Brain microvascular endothelial cell (primary cell): ENCODE results near the gene C8A.

Experiments
- DNase-seq: peaks from one replicate; pipeline ENCODE4 v3.0.0-alpha.2; 2020
- H3K27ac ChIP-seq: fragments of 250-450 bp; sonication (Bioruptor Pico); 2 replicates; pipeline ENCODE4 v1.5.1; 2020; ENCODE audit warnings: mild to moderate bottlenecking, moderate library complexity
- H3K27me3 ChIP-seq: fragments of 250-450 bp; sonication (Bioruptor Pico); replicated peaks from 2 replicates; pipeline ENCODE4 v1.5.1; 2020; ENCODE audit warnings: mild to moderate bottlenecking
- H3K36me3 ChIP-seq: fragments of 250-450 bp; sonication (Bioruptor Pico); replicated peaks from 2 replicates; pipeline ENCODE4 v1.5.1; 2020; ENCODE audit warnings: mild to moderate bottlenecking
- H3K4me3 ChIP-seq: 2 replicates; pipeline ENCODE4 v1.5.1; 2011; ENCODE audit warnings: low read depth, mild to moderate bottlenecking, control low read depth, low read length, moderate library complexity
- in situ Hi-C: cut with HindIII; loops from 2 replicates; pipeline ENCODE4 v1.10.0; 2017; ENCODE audit warnings: low sequenced_read_pairs, low pct_ligation_motif_present
- TF ChIP-seq, protein P1 (sequence below): IDR thresholded peaks from 2 replicates; pipeline ENCODE4 v1.5.1; 2011; ENCODE audit warnings: low read depth, mild to moderate bottlenecking, moderate library complexity, low read length, control low read depth, inconsistent platforms; ENCODE audit errors: missing control alignments

The C8A gene

DNA sequence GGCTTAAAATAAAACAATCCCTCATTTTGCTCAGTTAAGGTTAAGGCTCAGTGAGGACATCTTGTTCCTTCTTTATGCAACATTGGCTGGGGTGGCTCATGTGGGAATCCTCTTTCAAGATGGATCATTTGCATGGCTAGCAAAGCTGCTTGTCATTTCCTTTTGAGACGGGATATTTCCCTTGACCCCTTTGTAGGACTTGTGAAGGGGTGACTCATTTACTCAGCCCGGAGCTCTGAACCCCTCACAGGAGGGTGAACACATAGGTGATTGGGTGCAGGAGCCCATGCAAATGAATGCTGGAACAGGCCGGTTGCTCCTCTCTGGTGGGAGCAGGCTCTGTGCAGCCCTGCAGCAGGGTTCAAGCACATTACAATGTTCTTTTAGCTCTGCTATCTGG lies 15.8 kb upstream of the C8A start:
- H3K27ac ChIP-seq = no peak overlapping the region
- H3K27me3 ChIP-seq = no peaks in the 10 kb centered on the region
- peak; percentile 55 for DNase-seq
- no peak overlapping the region for H3K4me3 ChIP-seq
- no peaks in the 10 kb centered on the region for H3K36me3 ChIP-seq
- TF ChIP-seq, protein P1, sequence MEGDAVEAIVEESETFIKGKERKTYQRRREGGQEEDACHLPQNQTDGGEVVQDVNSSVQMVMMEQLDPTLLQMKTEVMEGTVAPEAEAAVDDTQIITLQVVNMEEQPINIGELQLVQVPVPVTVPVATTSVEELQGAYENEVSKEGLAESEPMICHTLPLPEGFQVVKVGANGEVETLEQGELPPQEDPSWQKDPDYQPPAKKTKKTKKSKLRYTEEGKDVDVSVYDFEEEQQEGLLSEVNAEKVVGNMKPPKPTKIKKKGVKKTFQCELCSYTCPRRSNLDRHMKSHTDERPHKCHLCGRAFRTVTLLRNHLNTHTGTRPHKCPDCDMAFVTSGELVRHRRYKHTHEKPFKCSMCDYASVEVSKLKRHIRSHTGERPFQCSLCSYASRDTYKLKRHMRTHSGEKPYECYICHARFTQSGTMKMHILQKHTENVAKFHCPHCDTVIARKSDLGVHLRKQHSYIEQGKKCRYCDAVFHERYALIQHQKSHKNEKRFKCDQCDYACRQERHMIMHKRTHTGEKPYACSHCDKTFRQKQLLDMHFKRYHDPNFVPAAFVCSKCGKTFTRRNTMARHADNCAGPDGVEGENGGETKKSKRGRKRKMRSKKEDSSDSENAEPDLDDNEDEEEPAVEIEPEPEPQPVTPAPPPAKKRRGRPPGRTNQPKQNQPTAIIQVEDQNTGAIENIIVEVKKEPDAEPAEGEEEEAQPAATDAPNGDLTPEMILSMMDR = no peak
- in situ Hi-C loops = no loop called here

DNA sequence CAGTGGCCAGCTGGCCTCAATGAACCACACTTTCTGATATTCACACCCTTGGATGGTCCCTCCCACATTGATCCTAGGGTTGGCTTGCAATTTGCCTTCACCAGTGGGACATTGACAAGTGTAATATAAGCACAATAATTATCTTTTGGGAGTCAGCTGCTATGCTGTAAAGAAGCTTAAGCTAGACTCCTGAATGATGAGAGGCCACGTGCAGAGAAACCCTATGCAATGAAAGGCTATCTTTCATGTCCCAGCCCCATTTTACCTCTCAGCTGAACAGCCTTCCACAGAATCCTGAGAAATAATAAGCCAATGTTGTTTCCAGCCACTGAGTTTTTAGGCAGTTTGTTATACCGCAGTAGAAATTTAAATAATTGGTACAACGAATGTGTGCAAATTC lies 11.1 kb upstream of the C8A start:
- in situ Hi-C loops = no loop called here
- Histone ChIP-seq H3K27me3 (no peaks in the 10 kb centered on the region), H3K27ac (no peak overlapping the region), H3K36me3 (no peaks in the 10 kb centered on the region), H3K4me3 (no peak overlapping the region)
- no peak for DNase-seq
- TF ChIP-seq, protein P1 = no peak

DNA sequence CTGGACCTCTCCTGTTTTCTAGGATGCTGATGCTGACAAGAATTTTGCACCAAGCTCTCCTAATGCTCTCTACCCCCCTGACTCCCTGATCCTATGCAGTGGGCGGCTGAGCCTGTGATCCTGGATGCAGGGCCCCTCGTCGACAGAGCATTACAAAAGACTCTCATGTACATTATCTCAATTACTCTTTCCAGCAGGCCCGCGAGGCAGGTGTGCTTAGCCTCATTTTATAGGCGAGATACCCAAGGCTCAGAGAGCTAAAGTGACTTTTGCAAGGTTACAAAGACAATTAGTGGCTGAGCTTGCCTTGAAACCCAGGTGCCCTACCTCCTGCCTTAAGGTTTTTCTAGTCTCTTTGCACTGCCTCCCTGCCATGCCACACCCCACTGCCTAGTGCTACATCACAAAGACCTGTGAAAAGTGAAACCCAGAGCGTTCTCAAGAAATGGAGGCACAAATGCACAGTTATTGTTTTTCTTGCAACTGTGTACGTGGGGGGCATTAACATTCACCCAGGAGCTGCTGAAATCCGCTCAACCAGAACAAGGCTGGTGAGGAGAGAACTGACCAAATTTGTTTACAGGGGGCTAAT lies 10.0 kb upstream of the C8A start:
- H3K27ac ChIP-seq = no peak overlapping the region
- no peaks in the 10 kb centered on the region for H3K36me3 ChIP-seq
- DNase-seq = no peak
- no peaks in the 10 kb centered on the region for H3K27me3 ChIP-seq
- in situ Hi-C loops = no loop called here
- H3K4me3 ChIP-seq = no peak overlapping the region
- TF ChIP-seq, protein P1 = no peak

DNA sequence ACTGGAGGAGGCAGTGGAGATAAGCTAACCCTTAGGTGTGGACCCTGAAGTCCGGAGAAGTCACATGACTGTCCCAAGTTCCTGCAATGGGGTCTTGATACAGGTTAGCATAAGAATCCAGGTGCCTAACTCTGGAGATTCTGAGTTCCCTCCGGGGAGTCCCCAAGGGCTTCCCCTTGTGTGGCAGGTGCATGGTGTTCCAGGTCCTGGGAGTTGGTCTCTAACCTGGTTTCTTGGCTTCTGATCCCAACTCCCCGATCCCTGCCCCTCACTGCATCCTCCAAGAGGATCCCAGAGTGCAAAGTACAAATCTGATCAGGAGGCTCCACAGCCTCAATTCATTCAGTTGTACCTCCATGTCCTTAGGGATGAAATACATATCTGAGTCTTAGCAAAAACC lies 9.3 kb upstream of the C8A start:
- DNase-seq = no peak
- in situ Hi-C loops = no loop called here
- H3K4me3 ChIP-seq = no peak overlapping the region
- no peaks in the 10 kb centered on the region for H3K27me3 ChIP-seq
- H3K36me3 ChIP-seq = no peaks in the 10 kb centered on the region
- no peak overlapping the region for H3K27ac ChIP-seq
- TF ChIP-seq, protein P1 = no peak

DNA sequence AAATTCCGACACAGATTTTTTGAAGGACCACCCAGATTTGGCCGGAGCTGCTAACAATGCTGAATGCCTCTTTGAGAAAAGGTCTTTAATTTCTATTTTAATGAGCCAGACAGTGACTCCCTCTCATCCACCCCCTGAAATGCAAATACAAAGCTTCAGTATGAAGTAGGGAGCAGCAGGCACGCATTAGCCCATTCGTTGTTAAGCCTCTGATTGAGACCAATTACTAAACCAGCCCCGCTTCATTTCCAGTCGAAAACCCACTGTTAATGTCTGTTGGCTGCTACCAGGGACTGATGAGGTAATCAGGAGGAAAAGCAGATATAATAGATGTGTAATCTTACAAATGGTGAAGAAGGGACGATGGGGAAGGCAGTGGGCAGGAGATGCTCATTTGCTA lies 4.8 kb upstream of the C8A start:
- TF ChIP-seq, protein P1 = no peak
- in situ Hi-C loops = no loop called here

DNA sequence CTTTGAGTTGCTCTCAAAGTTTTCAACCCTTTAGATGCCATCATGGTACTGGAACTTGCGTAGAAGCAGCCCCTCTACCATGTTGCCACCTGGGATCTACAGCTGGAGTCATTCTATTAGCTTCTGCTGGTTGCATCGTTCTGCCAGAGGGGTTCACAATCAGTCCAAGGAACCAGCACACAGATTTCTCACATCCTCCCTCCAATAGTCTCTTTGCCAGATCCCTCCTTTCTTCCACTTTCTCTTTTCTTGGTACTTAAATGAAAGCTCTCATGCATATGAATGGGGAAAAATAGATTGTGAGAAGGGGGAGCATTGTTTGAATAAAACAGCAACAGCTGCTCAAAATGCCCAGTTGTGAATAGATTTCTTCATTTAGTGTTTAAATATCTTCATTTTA lies 4.2 kb upstream of the C8A start:
- H3K27ac ChIP-seq = no peak overlapping the region
- H3K4me3 ChIP-seq = no peak overlapping the region
- TF ChIP-seq, protein P1 = no peak
- no peaks in the 10 kb centered on the region for H3K27me3 ChIP-seq
- H3K36me3 ChIP-seq = no peaks in the 10 kb centered on the region
- no peak for DNase-seq
- in situ Hi-C loops = no loop called here

More for the DNA sequence above, 4.8 kb upstream of the C8A start:
- no peak overlapping the region for H3K4me3 ChIP-seq
- no peaks in the 10 kb centered on the region for H3K36me3 ChIP-seq
- no peak for DNase-seq
- no peak overlapping the region for H3K27ac ChIP-seq
- no peaks in the 10 kb centered on the region for H3K27me3 ChIP-seq
